ENCODE measurements around the gene PCBP1.

The PCBP1 gene

DNA sequence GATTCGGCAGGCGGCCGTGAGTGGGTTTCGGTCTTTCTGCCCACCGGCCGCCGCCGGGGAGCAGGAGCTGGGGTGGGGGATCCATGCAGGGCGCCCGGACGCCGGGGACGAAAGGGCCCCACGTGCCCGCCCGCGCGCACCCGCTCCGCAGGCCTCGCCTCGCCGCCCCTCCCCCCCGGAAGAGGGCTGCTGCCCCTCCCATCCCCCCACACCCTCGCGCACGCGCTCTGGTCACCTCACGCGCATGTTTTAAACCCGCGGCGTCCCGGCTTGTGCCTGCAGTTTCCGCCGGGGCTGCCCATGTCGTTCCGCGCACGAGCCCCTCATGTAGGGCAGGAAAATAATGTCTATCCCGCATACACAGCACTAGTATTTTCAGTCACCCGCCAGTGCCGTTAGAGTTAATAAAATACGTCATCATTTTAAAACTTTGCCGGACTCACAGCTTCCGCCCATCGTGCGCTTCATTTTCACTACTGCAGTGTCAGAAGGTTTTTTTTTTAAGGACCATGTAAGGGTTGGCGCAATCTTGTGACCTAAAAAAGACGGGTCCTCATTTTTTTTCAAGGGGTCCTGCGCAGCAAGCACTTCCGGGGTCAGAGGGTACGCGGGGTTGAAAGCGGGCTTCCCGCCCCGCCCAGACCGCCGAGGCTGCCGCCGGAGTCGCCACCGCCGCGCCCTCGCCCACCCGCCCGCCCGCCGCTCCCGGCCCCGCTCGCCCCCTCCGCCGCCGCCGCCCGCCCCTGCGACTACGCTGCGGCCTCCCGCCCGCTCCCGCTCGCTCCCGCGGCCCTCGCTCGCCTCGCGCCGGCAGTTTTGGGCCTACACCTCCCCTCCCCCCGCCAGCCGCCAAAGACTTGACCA lies at the start of gene PCBP1:
Gene PCBP1 (plus strand): TSS at position 640 of the 864 bp plus-strand sequence. CDS start 267 bp downstream, outside the sequence.
- peak; percentile 82 for DNase-seq (ENCODE audit: low read depth)
- TF ChIP-seq, protein P1, sequence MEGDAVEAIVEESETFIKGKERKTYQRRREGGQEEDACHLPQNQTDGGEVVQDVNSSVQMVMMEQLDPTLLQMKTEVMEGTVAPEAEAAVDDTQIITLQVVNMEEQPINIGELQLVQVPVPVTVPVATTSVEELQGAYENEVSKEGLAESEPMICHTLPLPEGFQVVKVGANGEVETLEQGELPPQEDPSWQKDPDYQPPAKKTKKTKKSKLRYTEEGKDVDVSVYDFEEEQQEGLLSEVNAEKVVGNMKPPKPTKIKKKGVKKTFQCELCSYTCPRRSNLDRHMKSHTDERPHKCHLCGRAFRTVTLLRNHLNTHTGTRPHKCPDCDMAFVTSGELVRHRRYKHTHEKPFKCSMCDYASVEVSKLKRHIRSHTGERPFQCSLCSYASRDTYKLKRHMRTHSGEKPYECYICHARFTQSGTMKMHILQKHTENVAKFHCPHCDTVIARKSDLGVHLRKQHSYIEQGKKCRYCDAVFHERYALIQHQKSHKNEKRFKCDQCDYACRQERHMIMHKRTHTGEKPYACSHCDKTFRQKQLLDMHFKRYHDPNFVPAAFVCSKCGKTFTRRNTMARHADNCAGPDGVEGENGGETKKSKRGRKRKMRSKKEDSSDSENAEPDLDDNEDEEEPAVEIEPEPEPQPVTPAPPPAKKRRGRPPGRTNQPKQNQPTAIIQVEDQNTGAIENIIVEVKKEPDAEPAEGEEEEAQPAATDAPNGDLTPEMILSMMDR (conservative IDR thresholded peaks at IDR 0.05; ENCODE audit: low read depth, low read length), result no peak
- H3K4me3 ChIP-seq (ENCODE audit: low read length), result peak within 1 kb of the TSS; percentile 95

DNA sequence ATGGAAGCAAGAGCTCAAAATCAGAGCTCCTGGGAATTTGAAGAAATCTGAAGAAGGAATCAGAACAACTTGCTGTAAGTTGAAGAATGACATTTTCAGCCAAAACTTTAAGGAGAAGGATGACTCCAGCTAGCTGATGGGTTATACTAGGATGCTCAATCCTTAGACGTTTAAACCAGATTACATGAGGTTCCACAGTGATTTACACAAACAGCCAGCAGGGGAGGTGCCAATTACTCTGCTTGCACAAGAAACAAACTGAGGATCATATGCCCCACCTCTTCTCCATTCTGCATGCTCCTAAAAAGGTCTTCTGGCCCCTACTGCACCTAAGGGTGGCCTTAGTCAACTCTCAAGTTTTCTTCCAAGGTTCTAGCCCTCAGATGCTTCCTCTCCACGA lies 47.9 kb upstream of the PCBP1 start:
- TF ChIP-seq, protein P1 (conservative IDR thresholded peaks at IDR 0.05; ENCODE audit: low read depth, low read length), result no peak
- no peak for DNase-seq (ENCODE audit: low read depth)
- no peak overlapping the region for H3K4me3 ChIP-seq (ENCODE audit: low read length)

DNA sequence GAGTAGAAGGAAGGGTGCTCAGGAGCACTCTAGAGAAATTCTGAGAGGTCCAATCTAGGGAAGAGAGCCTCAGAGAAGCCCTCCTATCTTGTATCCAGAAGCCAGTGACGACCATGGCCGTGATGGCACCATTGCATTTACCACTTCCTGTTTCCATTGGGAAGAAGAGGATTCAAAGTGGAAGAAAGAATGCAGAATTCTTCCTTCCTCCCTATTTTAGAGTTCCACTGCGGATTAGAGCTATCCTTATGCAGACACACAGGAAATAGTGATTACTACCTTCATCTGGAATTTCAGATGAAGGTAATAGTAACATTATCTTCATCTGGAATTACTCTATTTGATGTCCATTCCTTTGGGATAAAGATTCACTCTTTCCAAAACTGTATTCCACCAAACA lies 45.6 kb upstream of the PCBP1 start:
- TF ChIP-seq, protein P1 (conservative IDR thresholded peaks at IDR 0.05; ENCODE audit: low read depth, low read length), result no peak
- no peak for DNase-seq (ENCODE audit: low read depth)
- no peak overlapping the region for H3K4me3 ChIP-seq (ENCODE audit: low read length)

DNA sequence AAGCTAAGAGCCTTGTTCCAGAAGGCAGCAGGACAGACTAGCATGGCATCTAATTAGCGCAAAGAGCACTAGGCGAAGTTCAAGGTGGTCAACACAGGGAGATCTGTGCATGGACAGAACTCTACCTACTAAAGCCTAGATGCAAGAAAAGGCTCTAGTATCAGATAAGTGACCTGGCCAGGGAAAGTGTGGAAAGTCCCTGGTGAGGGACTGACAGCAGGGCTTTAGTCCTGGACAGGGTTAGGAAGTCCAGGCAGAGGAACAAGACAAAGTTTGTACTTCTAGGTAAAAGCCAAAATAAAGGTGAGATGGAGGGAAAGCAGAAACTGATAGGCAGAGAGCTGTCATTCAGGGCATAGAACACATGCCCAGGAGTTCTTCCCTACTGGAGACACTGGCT lies 45.0 kb upstream of the PCBP1 start:
- H3K4me3 ChIP-seq (ENCODE audit: low read length), result no peak overlapping the region
- DNase-seq (ENCODE audit: low read depth), result no peak
- TF ChIP-seq, protein P1 (conservative IDR thresholded peaks at IDR 0.05; ENCODE audit: low read depth, low read length), result no peak

DNA sequence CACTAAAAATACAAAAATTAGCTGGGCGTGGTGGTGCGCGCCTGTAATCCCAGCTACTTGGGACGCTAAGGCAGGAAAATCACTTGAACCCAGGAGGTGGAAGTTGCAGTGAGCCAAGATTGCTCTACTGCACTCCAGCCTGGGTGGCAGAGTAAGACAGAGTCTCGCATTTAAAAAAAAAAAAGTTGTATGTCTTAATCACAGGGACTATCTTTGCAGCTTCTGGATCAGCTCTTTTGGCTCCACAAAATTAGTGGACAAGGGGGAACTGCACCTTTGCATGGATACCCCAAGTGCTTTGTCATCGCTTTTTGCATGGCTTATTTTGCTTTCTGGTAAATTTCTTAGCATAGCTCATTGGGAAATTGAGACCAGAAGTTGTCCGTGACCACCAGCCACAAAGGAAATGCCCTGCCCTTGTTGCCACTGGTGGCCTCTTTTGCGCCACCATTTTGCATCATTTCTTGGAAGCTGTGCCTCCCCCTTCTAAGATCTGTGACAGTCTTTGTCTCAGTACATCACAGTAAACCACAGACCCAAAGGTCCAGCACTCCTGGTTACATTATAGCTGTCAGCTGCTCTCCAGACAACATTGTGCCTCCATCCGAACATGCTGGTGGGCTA lies 43.9 kb upstream of the PCBP1 start:
- no peak overlapping the region for H3K4me3 ChIP-seq (ENCODE audit: low read length)
- no peak for DNase-seq (ENCODE audit: low read depth)
- TF ChIP-seq, protein P1 (conservative IDR thresholded peaks at IDR 0.05; ENCODE audit: low read depth, low read length), result no peak

DNA sequence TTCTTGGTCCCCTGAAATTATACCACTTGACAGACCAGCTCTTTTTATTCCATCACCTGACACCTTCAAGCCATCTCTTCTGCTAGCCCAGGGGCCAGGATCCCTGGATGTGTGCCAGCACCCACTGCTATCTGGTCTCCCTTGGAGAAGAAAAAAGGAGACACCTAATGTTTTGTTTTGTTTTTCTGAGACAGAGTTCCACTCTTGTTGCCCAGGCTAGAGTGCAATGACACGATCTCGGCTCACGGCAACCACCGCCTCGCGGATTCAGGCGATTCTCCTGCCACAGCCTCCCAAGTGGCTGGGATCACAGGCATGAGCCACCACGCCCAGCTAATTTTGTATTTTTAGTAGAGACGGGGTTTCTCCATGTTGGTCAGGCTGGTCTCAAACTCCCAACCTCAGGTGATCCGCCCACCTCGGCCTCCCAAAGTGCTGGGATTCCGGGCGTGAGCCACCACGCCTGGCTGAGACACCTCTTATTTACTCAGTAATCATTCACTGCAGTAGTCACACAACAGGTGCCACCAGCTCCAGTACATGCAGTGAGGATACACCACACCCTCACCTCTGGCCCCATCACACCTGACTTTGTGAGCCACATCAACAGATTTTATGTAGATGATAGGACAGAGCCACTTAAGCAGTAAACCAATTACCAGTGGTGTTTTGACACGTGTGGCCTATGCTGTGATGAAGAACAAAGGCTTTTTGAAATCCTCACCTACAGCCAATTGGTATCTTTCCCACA lies 42.8 kb upstream of the PCBP1 start:
- TF ChIP-seq, protein P1 (conservative IDR thresholded peaks at IDR 0.05; ENCODE audit: low read depth, low read length), result no peak
- no peak overlapping the region for H3K4me3 ChIP-seq (ENCODE audit: low read length)
- DNase-seq (ENCODE audit: low read depth), result no peak

All from retinal pigment epithelial cell (primary cell).